Lower lobe of right lung (tissue), 1 donor: ENCODE results near the gene GAL3ST1. TPM values are rescaled to one million over a fixed set of nuclear protein-coding genes. Genes with fewer than 3 reads are reported as not detected.

Experiments
- total RNA-seq: library from RNA; stranded (reverse); fragmentation: NEBNext Ultra II Directional; extraction: Animal tissue kit (Norgen Biotek cat#: 25700); gene quantifications from one replicate; pipeline ENCODE4 v1.2.1, GENCODE V29; 2021
- donor health status: DM: no; HTN: yes; CAD: no; lungs with severe emphysema.

GAL3ST1 gene
- total RNA-seq, 1 donor from 2014 or later: 1.7 TPM

Other genes with a start within 250 kb of the GAL3ST1 start
- gene TBC1D10A, start 247.7 kb downstream of the GAL3ST1 start, total RNA-seq: 27.4 TPM
- gene SF3A1, start 217.8 kb downstream of the GAL3ST1 start, total RNA-seq: 162 TPM
- 5.2 TPM for gene CCDC157, start 217.7 kb downstream of the GAL3ST1 start, total RNA-seq
- 13.6 TPM for gene RNF215, start 187.3 kb downstream of the GAL3ST1 start, total RNA-seq
- 7.8 TPM for gene SEC14L2, start 177.6 kb downstream of the GAL3ST1 start, total RNA-seq
- 9.9 TPM for gene MTFP1, start 148.9 kb downstream of the GAL3ST1 start, total RNA-seq
- gene SEC14L3, start 102.6 kb downstream of the GAL3ST1 start, total RNA-seq: 1.8 TPM
- 17.4 TPM for gene SEC14L4, start 69.0 kb downstream of the GAL3ST1 start, total RNA-seq
- 14.8 TPM for gene SEC14L6, start 27.9 kb downstream of the GAL3ST1 start, total RNA-seq
- 47.0 TPM for gene PES1, start 17.2 kb upstream of the GAL3ST1 start, total RNA-seq
- 44.2 TPM for gene TCN2, start 32.5 kb upstream of the GAL3ST1 start, total RNA-seq
- gene SLC35E4, start 61.1 kb upstream of the GAL3ST1 start, total RNA-seq: 3.1 TPM
- gene DUSP18, start 93.2 kb upstream of the GAL3ST1 start, total RNA-seq: 21.5 TPM
- 3.1 TPM for gene OSBP2, start 120.2 kb upstream of the GAL3ST1 start, total RNA-seq